Thymus (tissue), 11 donors: ENCODE measurements around the gene PDE4C. TPM values are rescaled to one million over a fixed set of nuclear protein-coding genes. Genes with fewer than 3 reads are reported as not detected.
A peak's percentile ranks its signal among the peaks of the same experiment; 100 is the strongest.

Experiments used
- DNase-seq, 9 donors: peaks; one replicate each; pipeline ENCODE4 v3.0.0-alpha.2; 2013; ENCODE audit warnings: low spot score in 9 of 9, low read depth in 6 of 9, missing footprints in 1 of 9
- H3K27ac ChIP-seq, 2 donors: one replicate each; pipeline ENCODE4 v1.5.1; 2013; ENCODE audit warnings: control low read depth in 1 of 2, low read depth in 1 of 2, low read length in 1 of 2, mild to moderate bottlenecking in 1 of 2, moderate library complexity in 1 of 2
- H3K27me3 ChIP-seq, 2 donors: one replicate each; pipeline ENCODE4 v1.5.1; 2013; ENCODE audit warnings: low read length in 1 of 2; ENCODE audit not compliant: control insufficient read depth in 2 of 2, insufficient read depth in 1 of 2
- H3K36me3 ChIP-seq, 2 donors: one replicate each; pipeline ENCODE4 v1.5.1; 2013; ENCODE audit warnings: low read length in 1 of 2, mild to moderate bottlenecking in 1 of 2, moderate library complexity in 1 of 2; ENCODE audit not compliant: control insufficient read depth in 2 of 2, insufficient read depth in 2 of 2
- H3K4me1 ChIP-seq, 2 donors: one replicate each; pipeline ENCODE4 v1.5.1; 2013; ENCODE audit warnings: low read length in 2 of 2; ENCODE audit not compliant: control insufficient read depth in 2 of 2, insufficient read depth in 2 of 2
- H3K4me3 ChIP-seq, 2 donors: one replicate each; pipeline ENCODE4 v1.5.1; 2013; ENCODE audit warnings: low read length in 2 of 2, control low read depth in 1 of 2, mild to moderate bottlenecking in 1 of 2
- H3K9me3 ChIP-seq, 2 donors: one replicate each; pipeline ENCODE4 v1.5.1; 2013; ENCODE audit warnings: low read length in 1 of 2, mild to moderate bottlenecking in 1 of 2; ENCODE audit not compliant: control insufficient read depth in 2 of 2, insufficient read depth in 1 of 2
- WGBS: extraction: QIAGEN DNeasy Blood & Tissue Kit; methylation state at CpG from one replicate; pipeline ENCODE4 v1.1.7; 2013; 5-methylcytosine and 5-hydroxymethylcytosine counted together
- polyA plus RNA-seq: library from polyadenylated mRNA; stranded (reverse); fragments of 200-250 nt; gene quantifications from one replicate; pipeline ENCODE4 v1.2.3, GENCODE V29; 2013
- total RNA-seq: library from RNA; stranded (reverse); fragments of 120-200 nt; gene quantifications from one replicate; pipeline ENCODE4 v1.2.4, GENCODE V29; 2013
- donor health status: healthy.

Gene PDE4C
- total and polyA plus RNA-seq, 2 donors: 0.05 to 0.34 TPM

DNA sequence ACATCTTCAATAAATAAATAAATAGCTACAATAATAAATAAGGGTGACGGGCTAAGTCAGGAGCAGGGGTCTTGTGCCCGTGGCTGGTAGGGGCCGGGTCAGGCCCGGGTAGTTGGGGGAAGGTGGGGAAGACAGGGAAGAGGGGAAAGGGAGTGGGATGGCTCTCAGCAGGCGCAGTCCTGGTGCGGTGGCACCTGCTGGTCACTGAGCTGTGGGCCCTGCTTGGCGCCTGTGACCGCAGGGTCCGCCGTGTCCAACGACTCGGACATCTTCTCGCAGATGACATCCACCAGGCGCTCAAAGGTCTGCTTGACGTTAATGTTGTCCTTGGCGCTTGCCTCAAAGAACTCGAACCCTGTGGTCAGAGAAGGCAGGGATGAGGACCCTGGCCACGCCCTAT is 28.9 kb downstream of the PDE4C start:
- H3K4me3 ChIP-seq: no peak overlapping the region
- H3K9me3 ChIP-seq: peaks cover 0 to 5% of the 10 kb centered on the region in 2 donors
- peaks cover 0 to 2% of the 10 kb centered on the region in 2 donors for H3K27me3 ChIP-seq
- H3K36me3 ChIP-seq: peaks cover 11 to 18% of the 10 kb centered on the region in 2 donors
- WGBS: 97% methylated on average over 18 of the region's 18 CpGs
- H3K4me1 ChIP-seq: peaks cover 12 to 20% of the 10 kb centered on the region in 2 donors
- no peak overlapping the region for H3K27ac ChIP-seq
- no peak for DNase-seq

GRCh38 chr19:18196511-18196845 is 29.8 kb downstream of the PDE4C start:
- Histone ChIP-seq H3K27ac (no peak overlapping the region), H3K36me3 (peaks cover 11 to 18% of the 10 kb centered on the region in 2 donors)
- DNase-seq: no peak

GRCh38 chr19:18194554-18195238 is 31.5 kb downstream of the PDE4C start:
- no peak overlapping the region for H3K4me3 ChIP-seq
- H3K4me1 ChIP-seq: peaks cover 12 to 27% of the 10 kb centered on the region in 2 donors
- H3K27ac ChIP-seq: no peak overlapping the region
- peaks cover 11 to 18% of the 10 kb centered on the region in 2 donors for H3K36me3 ChIP-seq
- 38% methylated on average over 27 of the region's 27 CpGs for WGBS
- H3K9me3 ChIP-seq: peaks cover 0 to 5% of the 10 kb centered on the region in 2 donors
- no peaks in the 10 kb centered on the region for H3K27me3 ChIP-seq
- DNase-seq: no peak

More at GRCh38 chr19:18196511-18196845, 29.8 kb downstream of the PDE4C start:
- peaks cover 0 to 5% of the 10 kb centered on the region in 2 donors for H3K9me3 ChIP-seq
- peaks cover 12 to 27% of the 10 kb centered on the region in 2 donors for H3K4me1 ChIP-seq
- no peaks in the 10 kb centered on the region for H3K27me3 ChIP-seq
- H3K4me3 ChIP-seq: no peak overlapping the region
- 98% methylated on average over 7 of the region's 7 CpGs for WGBS

GRCh38 chr19:18194181-18194530 is 32.1 kb downstream of the PDE4C start:
- peaks cover 11 to 18% of the 10 kb centered on the region in 2 donors for H3K36me3 ChIP-seq
- H3K4me3 ChIP-seq: peak overlapping the region in 1 of 2 donors; percentile 75
- peaks cover 12 to 27% of the 10 kb centered on the region in 2 donors for H3K4me1 ChIP-seq
- no peak for DNase-seq
- 63% methylated on average over 12 of the region's 12 CpGs for WGBS
- no peak overlapping the region for H3K27ac ChIP-seq
- peaks cover 0 to 5% of the 10 kb centered on the region in 2 donors for H3K9me3 ChIP-seq
- H3K27me3 ChIP-seq: no peaks in the 10 kb centered on the region

DNA sequence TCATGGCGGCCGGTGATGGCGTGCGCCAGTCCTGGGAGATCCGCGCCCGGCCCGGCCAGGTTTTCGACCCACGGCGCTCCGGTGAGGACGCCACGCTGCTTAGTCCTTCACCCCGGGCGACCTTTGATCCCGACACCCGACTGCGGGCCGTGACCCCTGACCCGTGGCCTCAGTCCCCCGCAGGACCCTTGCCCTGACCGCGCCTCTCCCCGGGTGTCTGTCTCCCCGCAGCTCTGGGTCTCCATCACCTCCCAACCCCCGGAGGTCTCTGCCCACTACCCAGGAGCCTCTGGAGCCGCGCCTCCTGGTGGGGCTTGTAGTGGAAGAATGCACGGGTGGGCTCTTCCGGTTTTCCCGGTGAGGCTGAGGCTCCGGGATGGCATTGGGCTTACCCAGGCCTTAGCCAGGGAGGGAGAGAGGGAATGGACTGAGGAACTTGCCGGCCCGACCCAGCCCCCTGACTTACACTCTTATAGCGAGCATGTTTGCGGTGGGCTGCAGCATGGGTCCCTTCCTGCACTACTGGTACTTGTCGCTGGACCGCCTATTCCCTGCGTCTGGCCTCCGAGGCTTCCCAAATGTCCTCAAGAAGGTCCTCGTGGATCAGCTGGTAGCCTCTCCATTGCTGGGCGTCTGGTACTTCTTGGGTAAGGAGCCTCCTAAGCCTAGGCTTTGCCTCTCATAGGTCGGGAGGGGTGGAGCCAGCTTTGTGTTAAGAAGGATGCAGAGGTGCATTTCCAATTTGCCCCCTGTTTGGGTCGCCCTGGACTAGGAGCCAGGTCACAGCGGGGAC is 32.7 kb downstream of the PDE4C start:
- H3K4me3 ChIP-seq: peak overlapping the region; percentile 75 to 81
- peak overlapping the region; percentile 64 to 86 for H3K27ac ChIP-seq
- DNase-seq: no peak
- no peaks in the 10 kb centered on the region for H3K27me3 ChIP-seq
- peaks cover 9 to 18% of the 10 kb centered on the region in 2 donors for H3K36me3 ChIP-seq
- H3K9me3 ChIP-seq: peaks cover 0 to 5% of the 10 kb centered on the region in 2 donors
- 4% methylated on average over 46 of the region's 46 CpGs for WGBS
- peaks cover 12 to 27% of the 10 kb centered on the region in 2 donors for H3K4me1 ChIP-seq

- Histone ChIP-seq H3K27ac (peak within 1 kb of the TSS; percentile 84 to 89), H3K4me1 (peaks cover 12 to 27% of the 10 kb centered on the region in 2 donors), H3K27me3 (no peaks in the 10 kb centered on the region), H3K9me3 (peaks cover 0 to 5% of the 10 kb centered on the region in 2 donors), H3K4me3 (peak within 1 kb of the TSS; percentile 75 to 81), H3K36me3 (peaks cover 9 to 13% of the 10 kb centered on the region in 2 donors)
- DNase-seq: peak; percentile 92 to 99 (median 98)
- under 1% methylated on average over 74 of the region's 74 CpGs for WGBS
These were observed 33.4 kb downstream of the PDE4C start, which contains the start of gene MPV17L2 for GRCh38 chr19:18192673-18193387. Gene MPV17L2, plus strand, starts transcription at chr19:18193218. Its CDS starts 64 bp downstream, at chr19:18193282.

DNA sequence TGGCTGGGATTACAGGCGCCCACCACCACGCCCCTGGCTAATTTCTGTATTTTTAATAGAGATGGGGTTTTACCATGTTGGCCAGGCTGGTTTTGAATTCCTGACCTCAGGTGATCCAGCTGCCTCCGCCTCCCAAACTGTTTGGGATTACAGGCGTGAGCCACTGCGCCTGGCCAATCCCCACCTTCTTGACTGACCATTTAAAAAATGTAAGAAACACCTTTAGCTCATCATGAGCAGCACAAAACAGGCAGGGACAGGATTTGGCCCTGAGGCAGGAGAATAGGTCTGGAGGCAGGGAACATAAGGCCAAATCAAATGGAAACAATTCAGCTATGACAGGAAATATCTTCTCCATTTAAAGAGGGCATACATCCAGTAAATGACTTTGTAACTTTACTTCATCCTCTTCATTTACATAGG is 34.6 kb downstream of the PDE4C start:
- H3K27me3 ChIP-seq: no peaks in the 10 kb centered on the region
- 87% methylated on average over 5 of the region's 5 CpGs for WGBS
- peak overlapping the region; percentile 62 to 84 for H3K27ac ChIP-seq
- peaks cover 0 to 5% of the 10 kb centered on the region in 2 donors for H3K9me3 ChIP-seq
- H3K36me3 ChIP-seq: peaks cover 7 to 8% of the 10 kb centered on the region in 2 donors
- DNase-seq: no peak
- H3K4me3 ChIP-seq: no peak overlapping the region
- H3K4me1 ChIP-seq: peaks cover 12 to 27% of the 10 kb centered on the region in 2 donors

DNA sequence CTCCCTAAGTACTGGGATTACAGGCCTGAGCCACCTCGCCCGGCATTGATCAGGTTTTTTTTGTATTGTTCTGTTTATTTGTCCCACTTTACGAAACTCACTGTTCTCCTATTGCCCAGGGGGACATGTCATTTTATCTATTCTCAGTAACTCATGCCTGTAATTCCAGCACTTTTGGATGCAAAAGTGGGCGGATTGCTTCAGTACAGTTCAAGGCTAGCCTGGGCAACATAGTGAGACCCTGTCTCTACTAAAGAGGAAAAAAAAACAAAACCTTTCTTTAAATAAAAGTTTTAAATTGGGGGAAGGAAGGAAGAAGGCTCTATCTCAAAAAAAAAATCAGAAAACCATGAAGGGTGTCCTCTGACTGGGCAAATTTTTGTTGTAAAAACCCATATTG is 36.0 kb downstream of the PDE4C start:
- WGBS: 98% methylated on average over 4 of the region's 4 CpGs
- Histone ChIP-seq H3K9me3 (peaks cover 0 to 5% of the 10 kb centered on the region in 2 donors), H3K27me3 (no peaks in the 10 kb centered on the region), H3K36me3 (no peaks in the 10 kb centered on the region), H3K27ac (no peak overlapping the region), H3K4me1 (peaks cover 12 to 27% of the 10 kb centered on the region in 2 donors), H3K4me3 (no peak overlapping the region)
- DNase-seq: no peak
